ENCODE results near the gene NEDD4L. TPM values are rescaled to one million over a fixed set of nuclear protein-coding genes. Genes with fewer than 3 reads are reported as not detected.

Gene NEDD4L
- total and polyA plus RNA-seq, 10 of the 15 experiments (the other 5 are each of a cell fraction or from before 2014, with no cell fraction given): 7.4 to 24.0 (median 17.7) TPM

- ChIA-PET POLR2A (no interaction called here), SMC1A (ENCODE audit: uncharacterized antibody, unreplicated experiment) (interaction anchor here (1.1 to 1.6 kb wide), 5 partner anchors 10 to 58 kb away, joined by 3 to 5 read pairs (median 4); no protein-coding TSS in a partner anchor), CTCF (interaction anchor here (1.5 to 1.7 kb wide), 2 partner anchors 55 to 108 kb away, joined by 5 to 6 read pairs; no protein-coding TSS in a partner anchor), RAD21 (ENCODE audit: unreplicated experiment) (no interaction called here)
- no peaks in the 10 kb centered on the region for H3K79me2 ChIP-seq (ENCODE audit: control insufficient read depth, insufficient read depth, low read length)
- no TSS peak for BruUV-seq (replicated peaks)
- in situ Hi-C loops (cut with MboI) (no loop called here), intact Hi-C loops (cut with micrococcal nuclease; ENCODE audit: unreplicated experiment) (no loop called here)
- H3K27ac ChIP-seq (ENCODE audit: control insufficient read depth, insufficient read depth): no peak overlapping the region
- H4K20me1 ChIP-seq (ENCODE audit: control insufficient read depth, insufficient read depth): no peaks in the 10 kb centered on the region
- no peak overlapping the region for H3K9ac ChIP-seq (ENCODE audit: control insufficient read depth, insufficient read depth, low read length)
- H3K4me2 ChIP-seq (ENCODE audit: control insufficient read depth, insufficient read depth): no peak overlapping the region
- H2AFZ ChIP-seq (ENCODE audit: control insufficient read depth, low read depth, low read length): no peak overlapping the region
- no peak for ATAC-seq
- H3K36me3 ChIP-seq (ENCODE audit: control insufficient read depth in 2 of 2, insufficient read depth in 2 of 2, low read length in 1 of 2): no peaks in the 10 kb centered on the region
- no peak overlapping the region for H3K4me3 ChIP-seq
- DNase-seq (ENCODE audit: low read depth, low spot score): no peak
- peaks cover 4% of the 10 kb centered on the region; the same call in 2 of the 3 replicates for H3K9me3 ChIP-seq (replicated peaks; ENCODE audit: control insufficient read depth, insufficient read depth, low read length)
- H3K4me1 ChIP-seq (ENCODE audit: control insufficient read depth, insufficient read depth, low read length): peaks cover 5% of the 10 kb centered on the region; the same call in 1 of the 2 replicates
- WGBS (ENCODE audit: insufficient coverage, insufficient replicate concordance, low lambda C conversion rate, missing lambda C conversion rate): 22% methylated on average over 8 of the region's 8 CpGs
- no peak for FAIRE-seq
- H3K27me3 ChIP-seq (replicated peaks in 1 of 2; ENCODE audit: control insufficient read depth in 2 of 2, insufficient read depth in 2 of 2, low read length in 1 of 2): no peaks in the 10 kb centered on the region
- TF ChIP-seq ZBED1 (IDR thresholded peaks at IDR 0.05; ENCODE audit: borderline replicate concordance) (no peak), CBX3 (IDR thresholded peaks at IDR 0.05; ENCODE audit: borderline replicate concordance, low read depth) (no peak), YBX1 (IDR thresholded peaks at IDR 0.05) (no peak), TBL1XR1 (IDR thresholded peaks at IDR 0.05; ENCODE audit: low read depth, low read length) (no peak), SREBF1 (IDR thresholded peaks at IDR 0.05; ENCODE audit: low read length) (no peak), SMAD5 (IDR thresholded peaks at IDR 0.05; ENCODE audit: low read depth) (no peak), SRF (IDR thresholded peaks at IDR 0.05; ENCODE audit: low read depth in 2 of 2, low read length in 2 of 2) (no peak)
Measured at GRCh38 chr18:58013241-58014211, 30.5 kb upstream of the NEDD4L start.
